Neural cell (in vitro differentiated cells): ENCODE data around the gene CADM1.

ENCODE experiments used
- CTCF ChIP-seq: fragments of 450-650 bp; IDR thresholded peaks from 2 replicates; pipeline ENCODE4 v1.5.1; 2014; ENCODE audit warnings: antibody characterized with exemption, mild to moderate bottlenecking, moderate library complexity; ENCODE audit not compliant: poor library complexity, severe bottlenecking
- EP300 ChIP-seq: fragments of 450-650 bp; conservative IDR thresholded peaks from 2 replicates; pipeline ENCODE4 v1.6.1; 2014; ENCODE audit warnings: antibody characterized with exemption, mild to moderate bottlenecking, moderate library complexity; ENCODE audit not compliant: poor library complexity, severe bottlenecking
- EZH2 ChIP-seq: fragments of 200-600, 300-800 bp; shearing (Covaris generic), sonication (generic); IDR thresholded peaks from 2 replicates; pipeline ENCODE4 v1.6.1; 2014; ENCODE audit warnings: antibody characterized with exemption, low read length, borderline replicate concordance, mild to moderate bottlenecking; ENCODE audit not compliant: insufficient read depth, poor library complexity, severe bottlenecking
- MXI1 ChIP-seq: fragments of 450-650 bp; conservative IDR thresholded peaks from 2 replicates; pipeline ENCODE4 v1.6.1; 2014; ENCODE audit warnings: antibody characterized with exemption, mild to moderate bottlenecking; ENCODE audit not compliant: poor library complexity, severe bottlenecking
- POLR2AphosphoS5 ChIP-seq: IDR thresholded peaks from 2 replicates; pipeline ENCODE4 v1.6.1; 2012
- RAD21 ChIP-seq: fragments of 450-650 bp; conservative IDR thresholded peaks from 2 replicates; pipeline ENCODE4 v1.6.1; 2014; ENCODE audit warnings: antibody characterized with exemption, mild to moderate bottlenecking, moderate library complexity
- SMC3 ChIP-seq: fragments of 450-650 bp; conservative IDR thresholded peaks from 2 replicates; pipeline ENCODE4 v1.6.1; 2014; ENCODE audit warnings: antibody characterized with exemption, mild to moderate bottlenecking, moderate library complexity; ENCODE audit not compliant: poor library complexity
- TAF1 ChIP-seq: IDR thresholded peaks from 2 replicates; pipeline ENCODE4 v1.6.1; 2012; ENCODE audit warnings: low read depth
- TF ChIP-seq, protein P1 (sequence below): IDR thresholded peaks from 2 replicates; pipeline ENCODE4 v1.6.1; 2012; ENCODE audit warnings: borderline replicate concordance

- TF ChIP-seq CTCF: no peak
- no peak for TF ChIP-seq SMC3
- TF ChIP-seq EP300: no peak
- TF ChIP-seq TAF1: no peak
- no peak for TF ChIP-seq EZH2
- no peak for TF ChIP-seq RAD21
- no peak for TF ChIP-seq POLR2AphosphoS5
- TF ChIP-seq MXI1: no peak
- TF ChIP-seq, protein P1, sequence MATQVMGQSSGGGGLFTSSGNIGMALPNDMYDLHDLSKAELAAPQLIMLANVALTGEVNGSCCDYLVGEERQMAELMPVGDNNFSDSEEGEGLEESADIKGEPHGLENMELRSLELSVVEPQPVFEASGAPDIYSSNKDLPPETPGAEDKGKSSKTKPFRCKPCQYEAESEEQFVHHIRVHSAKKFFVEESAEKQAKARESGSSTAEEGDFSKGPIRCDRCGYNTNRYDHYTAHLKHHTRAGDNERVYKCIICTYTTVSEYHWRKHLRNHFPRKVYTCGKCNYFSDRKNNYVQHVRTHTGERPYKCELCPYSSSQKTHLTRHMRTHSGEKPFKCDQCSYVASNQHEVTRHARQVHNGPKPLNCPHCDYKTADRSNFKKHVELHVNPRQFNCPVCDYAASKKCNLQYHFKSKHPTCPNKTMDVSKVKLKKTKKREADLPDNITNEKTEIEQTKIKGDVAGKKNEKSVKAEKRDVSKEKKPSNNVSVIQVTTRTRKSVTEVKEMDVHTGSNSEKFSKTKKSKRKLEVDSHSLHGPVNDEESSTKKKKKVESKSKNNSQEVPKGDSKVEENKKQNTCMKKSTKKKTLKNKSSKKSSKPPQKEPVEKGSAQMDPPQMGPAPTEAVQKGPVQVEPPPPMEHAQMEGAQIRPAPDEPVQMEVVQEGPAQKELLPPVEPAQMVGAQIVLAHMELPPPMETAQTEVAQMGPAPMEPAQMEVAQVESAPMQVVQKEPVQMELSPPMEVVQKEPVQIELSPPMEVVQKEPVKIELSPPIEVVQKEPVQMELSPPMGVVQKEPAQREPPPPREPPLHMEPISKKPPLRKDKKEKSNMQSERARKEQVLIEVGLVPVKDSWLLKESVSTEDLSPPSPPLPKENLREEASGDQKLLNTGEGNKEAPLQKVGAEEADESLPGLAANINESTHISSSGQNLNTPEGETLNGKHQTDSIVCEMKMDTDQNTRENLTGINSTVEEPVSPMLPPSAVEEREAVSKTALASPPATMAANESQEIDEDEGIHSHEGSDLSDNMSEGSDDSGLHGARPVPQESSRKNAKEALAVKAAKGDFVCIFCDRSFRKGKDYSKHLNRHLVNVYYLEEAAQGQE: no peak
Measured at GRCh38 chr11:115477410-115477809, 26.8 kb downstream of the CADM1 start.
